NCI-H2171 (cell line): ENCODE results near the gene TRAPPC5.

Experiments
- DNase-seq: peaks from one replicate; lab custom pipeline; 2025; lab: John Stamatoyannopoulos, UW

TRAPPC5 gene

DNA sequence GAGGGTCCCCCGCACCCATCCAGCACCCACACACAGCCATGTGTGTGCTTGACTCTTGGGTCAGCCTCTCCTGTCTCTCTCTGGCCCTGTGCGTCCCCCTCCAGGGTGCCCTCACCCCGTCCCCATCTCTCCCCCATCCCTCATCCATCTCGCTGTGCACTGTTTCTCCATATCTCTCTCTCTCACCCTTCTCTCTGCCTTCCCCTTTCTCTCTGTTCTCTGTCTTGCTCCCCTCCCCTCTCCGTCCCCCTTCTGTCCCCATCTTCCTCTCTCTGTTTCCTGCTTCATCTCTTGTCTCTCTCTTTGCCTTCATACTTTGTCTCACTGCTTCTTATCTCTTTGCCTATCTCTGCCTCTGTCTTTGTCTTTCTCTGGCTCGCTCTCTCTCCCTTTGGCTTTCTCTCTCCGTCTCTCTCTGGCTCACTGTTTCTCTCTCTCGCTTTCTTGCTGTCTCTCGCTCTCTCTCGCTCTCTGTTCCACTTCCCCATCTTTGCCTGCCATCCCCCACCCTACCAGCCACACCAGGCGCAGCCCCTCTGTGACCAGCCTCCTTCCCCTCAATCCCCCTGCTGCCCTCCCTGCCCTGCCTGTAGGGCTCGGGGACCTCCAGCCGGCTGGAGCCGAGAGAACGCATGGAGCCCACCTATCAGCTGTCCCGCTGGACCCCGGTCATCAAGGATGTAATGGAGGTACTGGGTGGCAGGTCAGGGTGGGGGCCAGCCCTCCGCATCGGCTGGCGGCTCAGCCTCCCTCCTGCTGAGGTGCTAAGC is 34.8 kb upstream of the TRAPPC5 start:
- DNase-seq = no peak

DNA sequence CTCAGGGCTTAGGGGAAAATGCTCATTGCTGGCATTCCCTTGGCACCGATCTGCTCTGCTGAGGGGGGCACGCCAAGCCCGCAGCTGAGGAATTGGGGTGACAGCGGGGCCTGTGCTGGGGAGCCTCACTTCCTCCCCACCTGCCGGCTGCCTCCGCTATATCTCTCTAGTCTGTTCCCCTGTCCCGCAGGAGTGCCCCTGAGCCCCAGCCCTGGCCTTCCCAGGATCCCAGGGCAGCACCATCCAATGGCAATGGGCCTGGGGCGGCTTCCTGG is 34.3 kb upstream of the TRAPPC5 start:
- no peak for DNase-seq

GRCh38 chr19:7647156-7647555 is 33.5 kb upstream of the TRAPPC5 start:
- no peak for DNase-seq

GRCh38 chr19:7648265-7649014 is 32.2 kb upstream of the TRAPPC5 start:
- no peak for DNase-seq

- no peak for DNase-seq
These were observed 30.5 kb upstream of the TRAPPC5 start for GRCh38 chr19:7650148-7650547.

- DNase-seq = peak; percentile 51
These were observed 28.5 kb upstream of the TRAPPC5 start for GRCh38 chr19:7652061-7652641.

DNA sequence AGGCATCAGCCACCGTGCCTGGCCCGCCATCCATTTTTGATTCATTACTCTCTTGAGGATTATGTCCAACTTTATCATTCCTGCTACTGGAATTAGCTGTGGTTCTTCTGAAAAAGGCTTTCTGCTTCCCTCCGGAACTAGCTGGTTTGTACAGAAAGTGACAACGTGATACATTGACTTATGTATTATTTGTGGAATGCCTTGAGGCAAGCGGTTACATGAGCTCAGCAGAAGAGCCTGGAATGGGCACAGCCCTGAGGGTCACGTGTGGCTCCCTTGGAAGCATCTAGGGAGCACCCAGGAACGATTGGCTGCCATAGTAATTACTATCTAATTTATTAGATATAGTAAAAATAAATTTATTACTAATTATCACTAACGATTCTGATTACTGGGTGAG is 26.2 kb upstream of the TRAPPC5 start:
- DNase-seq = no peak

- DNase-seq = no peak
These were observed 25.1 kb upstream of the TRAPPC5 start for GRCh38 chr19:7655581-7655980.

DNA sequence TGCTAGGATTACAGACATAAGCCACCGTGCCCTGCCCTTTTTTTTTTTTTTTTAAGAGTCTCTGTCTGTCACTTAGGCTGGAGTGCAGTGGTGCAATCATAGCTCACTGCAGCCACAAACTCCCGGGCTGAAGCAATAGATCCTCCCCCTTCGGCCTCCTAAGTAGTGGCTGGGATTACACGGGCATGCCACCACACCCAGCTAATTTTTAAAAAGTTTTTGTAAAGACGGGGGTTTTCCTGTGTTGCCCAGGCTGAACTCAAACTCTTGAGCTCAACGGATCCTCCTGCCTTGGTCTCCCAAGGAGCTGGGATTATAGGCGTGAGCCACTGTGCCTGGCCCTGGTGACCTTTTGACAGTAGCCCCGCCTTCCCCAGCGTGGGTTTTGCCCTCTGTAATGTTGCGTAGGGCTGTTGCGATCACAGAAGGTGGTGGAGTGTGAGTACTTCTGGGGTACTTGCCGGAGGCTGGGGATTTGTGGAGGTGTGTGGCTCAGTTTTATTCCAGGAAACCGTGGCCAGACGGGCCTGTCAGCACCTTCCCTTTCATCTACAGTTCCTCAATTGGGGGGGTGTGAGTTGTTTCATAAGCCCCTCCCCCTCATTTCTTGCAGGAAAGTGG is 23.4 kb upstream of the TRAPPC5 start:
- no peak for DNase-seq

- no peak for DNase-seq
These were observed 22.4 kb upstream of the TRAPPC5 start for GRCh38 chr19:7658219-7658686.

- no peak for DNase-seq
These were observed 18.7 kb upstream of the TRAPPC5 start for GRCh38 chr19:7661744-7662538.

- DNase-seq = no peak
These were observed 18.0 kb upstream of the TRAPPC5 start for GRCh38 chr19:7662657-7663056.

DNA sequence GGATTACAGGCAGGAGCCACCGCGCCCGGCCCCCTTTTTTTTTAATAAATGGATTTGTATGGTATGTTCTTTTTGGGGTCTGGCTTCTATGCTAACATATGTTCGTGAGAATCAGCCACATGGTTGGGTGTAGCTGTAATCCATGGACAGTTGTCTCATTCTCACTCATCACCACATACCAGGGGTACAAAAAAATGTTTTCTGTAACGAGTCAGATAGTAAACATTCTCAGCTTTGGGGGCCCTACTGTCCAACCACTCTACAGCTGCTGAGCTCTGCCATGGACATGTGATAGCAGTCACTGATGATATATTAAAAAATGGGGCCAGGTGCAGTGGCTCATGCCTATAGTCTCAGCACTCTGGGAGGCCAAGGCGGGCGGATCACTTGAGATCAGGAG is 16.9 kb upstream of the TRAPPC5 start:
- no peak for DNase-seq

DNA sequence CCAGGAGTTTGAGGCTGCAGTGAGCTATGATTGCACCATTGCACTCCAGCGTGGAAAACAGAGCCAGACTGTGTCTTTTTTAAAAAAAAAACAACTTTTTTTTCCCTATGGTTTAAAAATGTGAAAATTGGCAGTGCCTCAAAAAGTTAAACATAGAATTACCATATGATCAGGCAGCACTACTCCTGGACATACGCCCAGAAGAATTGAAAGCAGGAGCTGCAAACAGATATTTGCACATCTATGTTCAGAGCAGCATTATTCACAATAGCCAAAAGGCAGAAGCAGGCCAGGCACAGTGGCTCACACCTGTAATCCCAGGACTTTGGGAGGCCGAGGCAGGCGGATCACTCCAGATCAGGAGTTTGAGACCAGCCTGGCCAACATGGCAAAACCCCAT is 15.6 kb upstream of the TRAPPC5 start:
- no peak for DNase-seq

DNA sequence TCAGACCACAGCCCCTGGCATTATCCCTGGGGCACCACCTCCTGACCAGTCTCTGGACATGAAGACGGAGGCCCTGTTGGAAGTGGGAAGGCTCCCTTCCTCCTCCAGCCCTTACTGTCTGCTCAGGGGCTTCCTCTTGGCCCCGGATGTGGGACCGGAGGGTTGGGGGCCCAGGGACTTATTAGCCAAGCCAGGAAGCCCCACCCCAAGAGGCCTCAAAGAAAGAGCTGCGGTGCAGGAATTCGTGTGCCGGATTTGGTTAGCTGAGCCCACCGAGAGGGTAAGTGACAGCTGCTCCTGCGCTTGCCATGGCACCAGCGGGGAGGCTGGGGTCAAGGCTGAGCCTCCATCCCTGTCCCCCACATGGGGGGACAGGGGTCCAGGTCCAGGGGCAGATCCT is 11.8 kb upstream of the TRAPPC5 start, which contains the start of gene RETN:
Gene RETN, plus strand, starts transcription at position 208 of the 400 bp plus-strand sequence. CDS start 278 bp downstream, outside the sequence.
- no peak for DNase-seq

GRCh38 chr19:7669641-7670040 is 11.0 kb upstream of the TRAPPC5 start:
- no peak for DNase-seq

DNA sequence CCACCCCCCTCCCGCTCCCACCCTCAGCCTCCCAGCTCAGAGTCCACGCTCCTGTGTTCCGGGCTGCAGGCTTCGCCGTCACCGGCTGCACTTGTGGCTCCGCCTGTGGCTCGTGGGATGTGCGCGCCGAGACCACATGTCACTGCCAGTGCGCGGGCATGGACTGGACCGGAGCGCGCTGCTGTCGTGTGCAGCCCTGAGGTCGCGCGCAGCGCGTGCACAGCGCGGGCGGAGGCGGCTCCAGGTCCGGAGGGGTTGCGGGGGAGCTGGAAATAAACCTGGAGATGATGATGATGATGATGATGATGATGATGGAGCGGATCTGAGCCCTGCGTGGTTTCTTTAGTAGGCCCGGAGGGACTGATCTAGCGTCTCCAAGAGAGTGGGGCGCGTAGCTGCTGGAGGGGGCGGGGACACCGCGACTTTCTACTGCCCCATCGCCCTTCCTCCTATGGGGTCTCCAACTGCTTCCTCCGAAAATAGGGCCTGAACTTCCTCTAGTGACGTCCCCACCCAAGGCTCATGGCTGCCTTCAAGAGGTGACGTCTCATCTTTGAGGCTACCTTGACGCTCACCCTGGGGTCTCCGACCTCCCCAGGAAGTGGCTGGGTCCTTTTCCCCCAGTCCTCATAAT is 10.4 kb upstream of the TRAPPC5 start:
- DNase-seq = no peak

DNA sequence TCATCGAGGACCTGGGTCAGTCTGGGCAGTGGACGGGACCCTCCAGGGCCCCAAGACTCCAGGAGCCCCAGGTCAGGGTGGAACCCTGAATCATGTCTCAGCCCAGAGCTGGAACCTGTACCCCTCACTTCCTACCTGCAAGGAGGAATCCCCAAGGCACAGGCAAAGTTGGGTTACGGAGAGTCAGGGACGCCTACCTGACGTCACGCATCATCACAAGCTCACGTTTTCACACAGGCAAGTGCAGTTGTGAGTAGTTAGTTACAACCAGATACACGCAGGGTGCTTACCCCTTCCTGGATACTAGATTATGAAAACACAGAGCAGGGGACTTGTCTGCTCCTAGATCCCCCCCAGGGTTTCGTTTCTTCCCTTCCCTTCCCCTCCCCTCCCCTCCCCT is 9.8 kb upstream of the TRAPPC5 start:
- no peak for DNase-seq

DNA sequence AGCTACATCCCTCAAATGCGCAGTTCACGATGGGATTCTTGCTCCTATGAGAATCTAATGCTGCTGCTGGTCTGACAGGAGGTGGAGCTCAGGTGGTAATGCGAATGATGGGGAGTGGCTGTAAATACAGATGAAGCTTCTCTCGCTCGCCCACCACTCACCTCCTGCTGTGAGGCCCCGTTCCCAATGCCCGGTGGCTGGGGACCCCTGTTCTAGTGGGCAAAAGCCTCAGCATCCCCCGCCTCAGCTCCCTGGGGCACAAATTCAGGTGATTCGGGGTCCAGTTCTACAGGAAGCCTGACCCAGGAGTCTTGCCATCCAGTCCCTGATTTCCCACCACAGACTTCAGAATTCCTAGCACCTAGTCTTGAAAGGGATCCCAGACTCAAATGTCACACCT is 8.1 kb upstream of the TRAPPC5 start:
- no peak for DNase-seq

- peak; percentile 76 for DNase-seq
These were observed 6.3 kb upstream of the TRAPPC5 start for GRCh38 chr19:7674010-7675005.
